NCI-H1694 (cell line): ENCODE results near the gene ATIC.

Source experiments
- DNase-seq: peaks from one replicate; lab custom pipeline; 2025; lab: John Stamatoyannopoulos, UW

ATIC gene

DNA sequence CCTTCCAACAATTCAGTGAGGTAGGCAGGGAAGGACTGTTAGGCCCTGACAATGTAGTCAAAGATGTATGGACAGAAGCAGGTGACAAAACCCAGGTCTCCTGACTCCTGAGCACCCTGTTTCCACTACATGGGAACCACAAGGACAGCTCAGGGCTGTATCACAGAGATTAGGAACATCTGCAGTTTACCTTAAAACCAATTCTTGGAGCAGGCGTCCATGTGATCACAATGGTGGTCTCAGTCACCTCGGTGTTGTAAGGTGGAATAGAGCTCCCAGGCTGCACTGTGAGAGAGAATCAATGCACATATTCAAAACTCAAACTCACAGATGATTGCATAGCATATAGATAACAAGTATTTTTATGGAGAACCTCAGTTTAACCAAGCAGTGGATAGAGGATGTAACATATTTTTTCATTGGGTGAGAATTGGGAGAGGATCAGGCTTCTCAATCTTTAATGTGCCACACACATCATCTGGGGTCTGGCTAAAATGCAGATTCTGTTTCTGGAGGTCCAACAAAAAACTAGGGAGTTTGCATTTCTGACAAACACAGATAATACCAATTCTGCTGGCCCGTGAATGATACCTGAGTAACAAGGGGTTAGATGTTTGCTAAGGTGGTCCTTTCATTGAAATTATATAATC is 87.3 kb downstream of the ATIC start:
- no peak for DNase-seq
